Pons (tissue), 1 donor: ENCODE results near the gene AK4.
"Not testable (repeated sequence)": the region's sequence is repeated elsewhere in the genome, so short reads cannot be mapped to it uniquely, and the experiment has no call there.

Experiments used
- DNase-seq: peaks from one replicate; pipeline ENCODE4 v3.0.0-alpha.2; 2016; ENCODE audit warnings: low spot score

AK4 gene

DNA sequence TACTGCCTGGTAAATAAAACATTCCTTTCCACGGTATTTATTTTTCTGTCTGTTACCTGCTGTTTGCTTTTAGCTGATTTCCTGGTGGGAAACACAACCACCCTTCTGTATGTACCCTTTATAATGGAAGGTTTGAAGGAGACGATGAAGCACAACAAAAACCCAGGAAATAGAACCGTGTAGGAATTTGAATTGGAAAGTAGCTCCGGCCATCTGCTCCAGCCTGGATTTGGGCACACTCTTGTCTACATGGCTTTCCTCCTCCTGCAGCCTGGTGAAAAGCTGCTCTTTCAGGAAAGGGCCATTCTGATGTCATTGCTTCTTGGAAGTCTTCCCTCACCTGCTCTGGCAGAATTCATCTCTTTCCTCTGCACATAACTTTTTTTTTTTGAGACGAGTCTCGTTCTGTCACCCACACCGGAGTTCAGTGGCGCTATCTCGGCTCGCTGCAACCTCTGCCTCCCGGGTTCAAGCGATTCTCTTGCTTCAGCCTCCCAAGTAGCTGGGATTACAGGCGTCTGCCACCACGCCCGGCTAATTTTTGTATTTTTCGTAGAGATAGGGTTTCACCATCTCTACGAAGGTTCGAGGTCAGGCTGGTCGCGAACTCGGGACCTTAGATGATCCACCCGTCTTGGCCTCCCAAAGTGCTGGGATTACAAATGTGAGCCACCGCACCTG is 2.7 kb downstream of the AK4 start:
- no peak for DNase-seq

DNA sequence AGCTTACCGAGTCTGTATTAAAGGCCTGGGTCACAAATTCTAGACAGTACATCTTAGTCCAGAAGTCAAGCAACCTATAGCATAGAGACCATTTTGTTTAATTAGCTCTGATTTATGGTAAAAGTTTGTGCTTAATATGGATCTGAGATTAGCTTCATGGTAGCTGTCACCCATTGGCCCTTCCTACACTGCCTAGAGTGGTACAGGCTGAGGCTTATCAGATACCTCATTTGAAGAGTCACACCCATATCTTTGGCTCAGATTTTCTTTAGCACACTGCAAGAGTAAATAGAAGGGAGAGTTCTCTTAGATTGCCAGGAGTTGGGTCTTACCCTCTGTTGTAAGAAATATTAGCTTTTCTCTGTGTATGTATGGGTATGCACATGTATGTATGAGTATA is 3.6 kb downstream of the AK4 start:
- DNase-seq: no peak

DNA sequence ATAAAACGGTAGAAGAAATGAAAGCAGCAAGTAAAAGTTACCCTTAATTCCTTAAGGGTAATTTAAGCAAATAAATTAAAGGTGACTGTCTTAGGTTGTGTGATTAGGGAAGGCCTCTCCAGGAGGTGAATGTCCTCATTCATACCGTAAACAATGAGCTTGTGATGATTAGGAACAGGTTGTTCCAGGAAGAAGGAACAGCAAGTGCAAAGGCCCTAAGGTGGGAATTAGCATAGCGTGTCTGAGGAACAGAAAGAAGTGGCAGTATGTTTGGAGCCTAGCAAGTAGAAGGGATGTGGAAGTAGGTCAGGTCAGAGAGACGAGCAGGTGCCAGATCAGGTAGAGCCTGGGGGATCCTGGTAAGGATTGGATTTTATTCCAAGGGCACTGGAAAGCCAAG is 5.6 kb downstream of the AK4 start:
- no peak for DNase-seq

- no peak for DNase-seq
Measured at GRCh38 chr1:65156910-65157545, 9.0 kb downstream of the AK4 start.

GRCh38 chr1:65157546-65157941 is 9.5 kb downstream of the AK4 start:
- no peak for DNase-seq

DNA sequence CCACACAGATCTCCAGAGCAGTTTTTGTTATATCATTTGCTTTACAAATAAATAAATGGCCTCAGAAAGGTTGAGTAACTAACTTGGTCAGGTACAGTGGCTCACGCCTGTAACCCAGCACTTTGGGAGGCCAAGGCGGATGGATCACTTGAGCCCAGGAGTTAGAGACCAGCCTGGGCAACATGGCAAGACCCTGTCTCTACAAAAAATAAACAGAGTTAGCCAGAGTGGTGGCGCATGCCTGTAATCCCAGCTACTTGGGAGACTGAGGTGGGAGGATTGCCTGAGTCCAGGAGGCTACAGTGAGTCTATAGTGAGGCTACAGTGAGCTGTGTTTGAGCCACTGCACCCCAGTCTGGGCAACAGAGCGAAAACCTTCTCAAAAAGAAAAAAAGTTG is 11.3 kb downstream of the AK4 start:
- DNase-seq: not testable (repeated sequence)

GRCh38 chr1:65159801-65160523 is 12.0 kb downstream of the AK4 start:
- no peak for DNase-seq

DNA sequence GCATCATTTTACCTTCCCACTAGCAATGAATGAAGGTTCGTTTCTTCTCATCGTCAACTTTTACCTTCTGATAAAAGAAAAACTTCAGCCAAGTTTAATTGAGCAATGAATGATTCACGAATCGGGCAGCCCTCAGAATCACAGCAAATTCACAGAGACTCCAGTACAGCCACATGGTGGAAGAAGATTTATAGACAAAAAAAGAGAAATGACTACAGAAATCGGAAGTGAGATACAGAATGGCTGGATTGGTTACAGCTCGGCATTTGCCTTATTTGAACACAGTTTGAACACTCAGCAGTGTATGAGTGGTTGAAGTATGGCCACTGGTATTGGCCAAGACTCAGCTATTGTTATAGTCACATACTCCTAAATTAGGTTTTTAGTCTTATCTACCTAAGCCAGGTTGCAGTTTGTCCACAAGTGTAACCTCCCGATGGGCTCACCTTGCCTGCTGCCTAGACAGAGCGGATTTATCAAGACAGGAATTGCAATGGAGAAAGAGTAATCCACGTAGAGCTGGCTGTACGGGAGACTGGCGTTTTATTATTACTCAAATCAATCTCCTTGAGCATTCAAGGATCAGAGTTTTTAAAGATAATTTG is 15.3 kb downstream of the AK4 start:
- DNase-seq: no peak

GRCh38 chr1:65164101-65164500 is 16.1 kb downstream of the AK4 start:
- DNase-seq: not testable (repeated sequence)

- no peak for DNase-seq
Measured at GRCh38 chr1:65164633-65165032, 16.6 kb downstream of the AK4 start.

DNA sequence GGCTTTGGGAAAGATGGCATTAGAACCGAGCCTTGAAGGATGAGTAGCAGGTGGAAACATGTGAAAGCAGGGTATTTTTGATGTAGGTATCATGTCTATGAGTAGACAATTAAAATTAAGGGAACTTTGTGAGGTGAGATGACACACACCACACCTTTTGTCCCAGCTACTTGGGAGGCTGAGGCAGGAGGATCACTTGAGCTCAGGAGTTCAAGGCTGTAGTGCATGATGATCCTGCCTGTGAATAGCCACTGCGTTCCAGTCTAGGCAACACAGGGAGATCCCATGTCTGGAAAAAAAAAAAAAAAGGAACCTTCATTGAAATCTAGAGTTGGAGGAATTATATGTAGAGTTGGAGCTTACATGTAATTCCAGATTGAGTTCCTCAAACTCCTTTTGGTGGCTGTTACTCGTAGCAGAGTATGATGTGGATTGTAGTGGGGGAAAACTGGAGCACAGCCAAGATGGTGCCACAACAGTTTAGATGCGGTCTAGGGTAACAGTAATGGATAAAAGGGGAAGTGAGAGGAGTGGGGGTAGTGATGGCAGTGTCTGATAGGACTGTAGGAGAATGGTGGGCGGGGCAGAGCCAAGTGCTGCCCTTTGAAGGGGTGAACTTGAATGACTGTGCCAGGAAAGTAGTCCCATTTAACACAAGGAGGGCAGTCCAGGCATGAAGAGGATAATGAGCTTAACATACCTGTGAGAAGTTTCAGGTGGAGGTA is 17.4 kb downstream of the AK4 start:
- peak; percentile 21 for DNase-seq

- DNase-seq: no peak
Measured at GRCh38 chr1:65166572-65167305, 18.7 kb downstream of the AK4 start.

DNA sequence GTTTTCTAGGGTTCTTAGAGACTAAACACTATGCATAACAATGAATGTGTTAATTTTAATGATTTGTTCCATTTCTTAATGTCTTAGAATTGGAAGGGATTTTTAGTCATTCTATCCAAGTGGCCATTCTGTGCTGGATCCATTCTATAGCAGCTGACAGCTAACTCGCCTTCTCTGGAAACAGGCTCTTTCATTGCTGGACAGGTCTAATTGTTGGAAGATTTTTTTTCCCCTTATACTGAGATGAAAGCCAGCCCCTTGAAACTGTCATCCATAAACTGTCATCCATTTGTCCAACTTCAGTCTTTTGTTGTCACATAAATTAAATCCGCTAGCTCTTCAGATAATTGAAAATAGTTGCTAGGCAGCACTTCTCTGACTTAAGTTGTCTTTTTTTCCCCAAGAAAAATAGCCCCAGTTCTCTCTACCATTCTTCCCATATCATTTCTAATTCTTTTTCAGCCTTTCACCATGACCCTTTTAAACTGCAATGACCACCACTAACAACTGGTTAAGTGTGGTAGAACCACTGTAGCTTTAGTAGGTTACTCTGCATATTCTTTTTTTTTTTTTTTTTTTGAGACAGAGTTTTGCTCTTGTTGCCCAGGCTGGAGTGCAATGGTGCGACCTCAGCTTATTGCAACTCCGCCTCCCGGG is 19.7 kb downstream of the AK4 start:
- DNase-seq: peak; percentile 42

- DNase-seq: no peak
Measured at GRCh38 chr1:65168867-65169266, 20.9 kb downstream of the AK4 start.

DNA sequence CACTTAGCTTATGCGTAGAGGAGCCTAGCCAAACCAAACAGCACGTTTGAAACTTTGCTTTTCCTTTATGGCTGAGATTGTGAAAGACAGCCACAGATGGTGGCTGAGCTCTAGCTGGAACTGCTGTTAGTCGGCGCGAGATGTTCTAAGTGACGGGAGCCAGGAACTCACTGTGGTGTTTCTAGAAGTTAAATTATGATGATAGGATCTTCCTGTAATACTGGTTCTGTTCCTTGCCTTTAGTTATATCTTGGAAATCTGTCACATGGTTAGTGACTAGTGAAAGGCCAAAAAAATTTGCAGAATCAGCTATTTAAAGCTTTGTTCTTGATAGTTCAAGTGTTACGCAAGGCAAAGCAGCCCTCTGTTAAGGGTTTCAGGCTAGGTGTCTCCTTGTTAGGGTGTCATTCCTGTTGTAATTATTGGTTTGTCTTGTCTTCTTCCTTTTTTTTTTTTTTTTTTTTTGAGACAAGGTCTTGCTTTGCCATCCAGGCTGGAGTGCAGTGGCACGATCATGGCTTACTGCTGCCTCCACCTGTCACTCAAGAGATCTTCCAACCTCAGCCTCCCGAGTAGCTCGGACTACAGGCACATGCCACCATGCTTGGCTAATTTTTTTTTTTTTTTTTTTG is 22.6 kb downstream of the AK4 start:
- DNase-seq: no peak

GRCh38 chr1:65172936-65173690 is 25.1 kb downstream of the AK4 start:
- no peak for DNase-seq

DNA sequence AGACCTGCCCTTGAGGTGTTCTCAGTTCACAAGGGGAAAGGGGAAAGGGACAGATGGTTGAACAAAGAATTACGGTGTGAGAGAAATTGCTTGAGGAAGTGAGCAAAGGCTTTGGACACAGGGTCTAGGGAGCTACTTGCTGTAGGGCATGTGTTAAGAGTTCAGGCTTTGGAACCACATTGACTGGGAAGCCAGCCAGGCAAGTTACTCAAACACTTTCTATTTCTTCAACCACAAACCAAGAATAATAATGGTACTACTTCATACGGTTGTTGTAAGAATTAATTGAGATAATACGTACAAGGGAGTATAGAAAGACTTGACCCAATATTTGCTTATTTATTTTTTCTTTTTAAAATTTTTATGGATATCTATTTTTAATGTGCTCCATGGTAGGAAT is 26.6 kb downstream of the AK4 start:
- peak; percentile 72 for DNase-seq

DNA sequence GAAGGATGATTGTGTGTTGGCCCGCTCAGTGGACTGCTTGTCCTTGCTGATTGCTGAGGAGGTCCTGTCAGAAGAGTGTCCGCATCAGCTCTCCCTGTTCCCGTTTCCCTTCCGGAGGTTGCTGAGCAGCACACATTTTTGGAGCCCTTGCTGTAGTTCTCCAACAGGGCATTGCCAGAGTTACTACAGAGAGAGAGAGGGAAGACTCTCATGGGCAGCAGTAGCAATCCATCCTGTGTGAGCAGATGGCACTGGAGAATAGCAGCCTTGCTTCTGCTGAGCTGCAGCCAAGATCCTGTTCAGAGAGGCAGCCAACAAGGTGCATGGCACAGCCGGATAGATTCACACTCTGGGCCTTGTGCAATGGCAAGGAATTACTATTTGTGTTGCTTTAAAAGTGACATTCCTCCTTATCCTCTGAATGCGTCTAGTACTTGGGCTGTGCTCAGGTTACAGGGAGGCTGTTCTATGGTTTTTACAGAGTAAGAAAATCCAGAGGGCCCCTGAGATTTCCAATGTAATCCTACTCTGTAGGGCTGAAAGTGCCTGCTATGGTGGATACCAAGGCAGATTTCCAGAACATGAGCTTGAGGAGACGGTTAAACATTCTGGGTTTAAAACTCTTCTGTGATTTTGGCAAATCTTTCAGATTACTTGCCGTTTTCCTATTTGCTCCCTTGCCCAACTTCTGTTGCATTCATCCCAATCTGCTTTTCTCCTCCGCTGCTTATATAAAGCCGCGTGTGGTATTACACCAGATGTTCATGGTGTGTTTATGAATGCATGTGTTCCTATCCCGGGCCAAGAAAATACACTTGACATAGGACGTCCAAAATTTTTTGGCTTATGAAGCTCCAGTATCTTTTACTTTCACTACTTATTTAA is 27.4 kb downstream of the AK4 start:
- peak; percentile 49 for DNase-seq

- no peak for DNase-seq
Measured at GRCh38 chr1:65176056-65176450, 28.1 kb downstream of the AK4 start.
